HG02678 (cell line): ENCODE data around the gene HBG2.

ENCODE experiments used
- ATAC-seq: cut with Tn5 transposase; IDR thresholded peaks from one replicate; pipeline ENCODE4 v1.9.1; 2021; ENCODE audit warnings: mild to moderate bottlenecking, moderate library complexity; ENCODE audit not compliant: unreplicated experiment

HBG2 gene

GRCh38 chr11:5231111-5231510 is 23.5 kb downstream of the HBG2 start:
- ATAC-seq = no peak

- no peak for ATAC-seq
Observed at GRCh38 chr11:5230266-5230665, 24.3 kb downstream of the HBG2 start.

GRCh38 chr11:5229796-5230195 is 24.8 kb downstream of the HBG2 start:
- no peak for ATAC-seq

- peak; percentile 73 for ATAC-seq
Observed at GRCh38 chr11:5229356-5229755, 25.2 kb downstream of the HBG2 start.

- ATAC-seq = no peak
Observed at GRCh38 chr11:5228124-5228523, 26.5 kb downstream of the HBG2 start.

GRCh38 chr11:5227681-5228080 is 26.9 kb downstream of the HBG2 start:
- ATAC-seq = no peak

- no peak for ATAC-seq
Observed at GRCh38 chr11:5226732-5227310, 27.8 kb downstream of the HBG2 start, which contains the start of gene HBB. Gene HBB (minus strand): TSS chr11:5227071. CDS start chr11:5227021, 50 bp downstream.

GRCh38 chr11:5225480-5225871 is 29.1 kb downstream of the HBG2 start:
- ATAC-seq = no peak

- ATAC-seq = no peak
Observed at GRCh38 chr11:5224538-5225479, 29.8 kb downstream of the HBG2 start.

GRCh38 chr11:5223686-5224085 is 30.9 kb downstream of the HBG2 start:
- no peak for ATAC-seq

- ATAC-seq = no peak
Observed at GRCh38 chr11:5223146-5223545, 31.4 kb downstream of the HBG2 start.

- no peak for ATAC-seq
Observed at GRCh38 chr11:5210376-5210885, 44.1 kb downstream of the HBG2 start.

GRCh38 chr11:5204787-5205186 is 49.8 kb downstream of the HBG2 start:
- ATAC-seq = peak; percentile 86

GRCh38 chr11:5203366-5203765 is 51.2 kb downstream of the HBG2 start:
- ATAC-seq = no peak
